Measurements from ENCODE around the gene SHB.

The SHB gene

GRCh38 chr9:37983381-37984067 is 85.5 kb downstream of the SHB start:
- Mint-ChIP-seq H3K27ac (no peak overlapping the region), H3K4me3 (no peak overlapping the region), H3K9me3 (no peaks in the 10 kb centered on the region), H3K36me3 (ENCODE audit: low read depth) (no peaks in the 10 kb centered on the region), H3K4me1 (ENCODE audit: low read depth) (peaks cover 2% of the 10 kb centered on the region), H3K27me3 (no peaks in the 10 kb centered on the region)
- no peak for DNase-seq

GRCh38 chr9:37979844-37980243 is 89.2 kb downstream of the SHB start:
- H3K4me3 Mint-ChIP-seq, result no peak overlapping the region
- H3K9me3 Mint-ChIP-seq, result no peaks in the 10 kb centered on the region
- no peak for DNase-seq
- H3K27me3 Mint-ChIP-seq, result peaks cover 6% of the 10 kb centered on the region
- peaks cover 1% of the 10 kb centered on the region for H3K4me1 Mint-ChIP-seq (ENCODE audit: low read depth)
- no peak overlapping the region for H3K27ac Mint-ChIP-seq
- H3K36me3 Mint-ChIP-seq (ENCODE audit: low read depth), result no peaks in the 10 kb centered on the region

DNA sequence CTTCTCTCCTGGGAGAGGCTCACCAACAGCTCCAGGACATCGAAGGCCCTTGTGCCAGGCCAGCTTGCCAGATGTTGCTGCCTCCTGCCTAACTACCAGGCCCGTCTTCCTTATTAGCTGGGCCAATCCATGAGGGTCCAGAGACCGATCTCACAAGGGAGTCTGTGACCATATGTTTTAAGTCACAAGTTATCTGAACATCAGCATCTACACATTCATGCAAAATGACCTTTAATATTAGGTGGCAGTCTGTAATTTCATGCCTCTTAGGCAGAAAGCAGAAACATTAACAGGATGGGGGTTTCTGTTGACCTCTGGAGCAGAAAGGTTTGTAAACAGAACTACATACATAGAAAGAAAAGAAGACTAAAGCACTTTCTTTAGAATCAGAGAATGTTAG is 90.0 kb downstream of the SHB start:
- Mint-ChIP-seq H3K4me3 (no peak overlapping the region), H3K36me3 (ENCODE audit: low read depth) (no peaks in the 10 kb centered on the region), H3K27me3 (peaks cover 6% of the 10 kb centered on the region), H3K9me3 (no peaks in the 10 kb centered on the region), H3K27ac (no peak overlapping the region), H3K4me1 (ENCODE audit: low read depth) (no peaks in the 10 kb centered on the region)
- no peak for DNase-seq

DNA sequence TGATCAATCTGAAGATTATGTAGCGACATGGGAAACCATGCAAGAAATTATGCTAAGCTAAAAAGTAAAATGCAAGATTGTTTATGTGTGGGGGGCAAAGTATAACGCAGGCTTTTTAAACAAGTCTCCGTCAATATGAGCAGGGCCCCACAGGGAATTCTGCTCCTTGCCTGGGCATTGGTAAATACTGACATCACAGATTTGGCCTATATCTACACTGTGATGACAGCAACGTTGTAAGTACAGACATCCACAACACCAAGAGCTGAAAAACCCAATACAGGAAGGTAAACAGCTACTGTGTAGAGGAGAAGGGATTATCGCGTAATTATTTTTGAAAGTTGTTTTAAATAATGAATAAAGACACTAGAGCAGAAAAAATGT is 90.6 kb downstream of the SHB start:
- Mint-ChIP-seq H3K4me3 (no peak overlapping the region), H3K27ac (no peak overlapping the region), H3K9me3 (no peaks in the 10 kb centered on the region), H3K4me1 (ENCODE audit: low read depth) (no peaks in the 10 kb centered on the region), H3K27me3 (peaks cover 6% of the 10 kb centered on the region), H3K36me3 (ENCODE audit: low read depth) (no peaks in the 10 kb centered on the region)
- DNase-seq, result no peak

- Mint-ChIP-seq H3K4me3 (no peak overlapping the region), H3K4me1 (ENCODE audit: low read depth) (no peaks in the 10 kb centered on the region), H3K9me3 (no peaks in the 10 kb centered on the region), H3K27me3 (peaks cover 6% of the 10 kb centered on the region), H3K27ac (no peak overlapping the region), H3K36me3 (ENCODE audit: low read depth) (no peaks in the 10 kb centered on the region)
- no peak for DNase-seq
Observed at GRCh38 chr9:37977851-37978480, 91.1 kb downstream of the SHB start.

GRCh38 chr9:37976714-37977477 is 92.1 kb downstream of the SHB start:
- H3K4me3 Mint-ChIP-seq, result no peak overlapping the region
- H3K36me3 Mint-ChIP-seq (ENCODE audit: low read depth), result no peaks in the 10 kb centered on the region
- H3K27ac Mint-ChIP-seq, result no peak overlapping the region
- no peaks in the 10 kb centered on the region for H3K4me1 Mint-ChIP-seq (ENCODE audit: low read depth)
- DNase-seq, result no peak
- H3K9me3 Mint-ChIP-seq, result no peaks in the 10 kb centered on the region
- H3K27me3 Mint-ChIP-seq, result peaks cover 6% of the 10 kb centered on the region

GRCh38 chr9:37975639-37976038 is 93.4 kb downstream of the SHB start:
- DNase-seq, result no peak
- Mint-ChIP-seq H3K9me3 (no peaks in the 10 kb centered on the region), H3K27me3 (peaks cover 6% of the 10 kb centered on the region), H3K27ac (no peak overlapping the region), H3K4me1 (ENCODE audit: low read depth) (peaks cover 6% of the 10 kb centered on the region), H3K4me3 (no peak overlapping the region), H3K36me3 (ENCODE audit: low read depth) (no peaks in the 10 kb centered on the region)

GRCh38 chr9:37974506-37975173 is 94.4 kb downstream of the SHB start:
- Mint-ChIP-seq H3K9me3 (no peaks in the 10 kb centered on the region), H3K27ac (no peak overlapping the region), H3K4me1 (ENCODE audit: low read depth) (peaks cover 6% of the 10 kb centered on the region), H3K4me3 (no peak overlapping the region), H3K36me3 (ENCODE audit: low read depth) (no peaks in the 10 kb centered on the region), H3K27me3 (peaks cover 6% of the 10 kb centered on the region)
- no peak for DNase-seq

GRCh38 chr9:37972351-37972848 is 96.6 kb downstream of the SHB start:
- no peak overlapping the region for H3K4me3 Mint-ChIP-seq
- no peaks in the 10 kb centered on the region for H3K9me3 Mint-ChIP-seq
- H3K36me3 Mint-ChIP-seq (ENCODE audit: low read depth), result no peaks in the 10 kb centered on the region
- H3K4me1 Mint-ChIP-seq (ENCODE audit: low read depth), result peaks cover 6% of the 10 kb centered on the region
- H3K27me3 Mint-ChIP-seq, result no peaks in the 10 kb centered on the region
- no peak overlapping the region for H3K27ac Mint-ChIP-seq
- no peak for DNase-seq

DNA sequence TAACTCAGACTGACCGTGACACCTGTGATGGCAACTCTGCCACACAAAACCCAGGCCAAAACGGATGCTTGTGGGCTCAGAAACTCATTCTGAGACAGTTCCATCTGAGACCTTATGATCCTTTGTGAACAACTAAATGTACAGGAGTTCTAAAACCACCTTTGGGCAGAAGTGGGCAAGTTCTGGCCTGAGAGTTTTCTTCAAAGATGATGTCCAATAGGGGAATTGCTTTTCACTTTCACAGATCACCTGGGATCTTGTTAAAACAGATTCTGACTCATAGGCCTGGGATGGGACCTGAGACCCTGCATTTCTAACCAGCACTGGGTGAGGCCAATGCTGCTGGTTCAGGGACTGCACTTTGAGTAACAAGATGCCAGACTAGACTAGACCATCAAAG is 97.3 kb downstream of the SHB start:
- no peaks in the 10 kb centered on the region for H3K27me3 Mint-ChIP-seq

DNA sequence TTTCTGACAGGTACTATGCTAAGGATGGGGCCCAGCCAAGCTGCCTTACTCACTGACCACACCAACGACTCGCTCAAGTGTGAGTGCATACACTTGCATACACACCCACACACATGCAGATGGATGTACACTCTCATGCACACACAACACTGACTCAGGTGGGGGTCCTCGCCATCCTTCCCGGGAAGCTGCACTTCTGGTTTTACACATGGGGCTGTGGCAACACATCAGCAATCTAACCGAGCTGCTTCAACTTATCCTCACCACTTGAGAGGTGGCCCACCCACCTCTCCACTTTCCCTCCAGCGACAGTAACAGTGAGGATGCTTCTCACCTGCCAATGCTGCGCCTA is 97.9 kb downstream of the SHB start:
- Mint-ChIP-seq H3K27ac (no peak overlapping the region), H3K27me3 (no peaks in the 10 kb centered on the region), H3K36me3 (ENCODE audit: low read depth) (no peaks in the 10 kb centered on the region), H3K9me3 (no peaks in the 10 kb centered on the region), H3K4me1 (ENCODE audit: low read depth) (peaks cover 11% of the 10 kb centered on the region), H3K4me3 (no peak overlapping the region)
- no peak for DNase-seq

More for the DNA sequence above, 97.3 kb downstream of the SHB start:
- DNase-seq, result no peak
- H3K36me3 Mint-ChIP-seq (ENCODE audit: low read depth), result no peaks in the 10 kb centered on the region
- H3K4me1 Mint-ChIP-seq (ENCODE audit: low read depth), result peaks cover 9% of the 10 kb centered on the region
- H3K27ac Mint-ChIP-seq, result no peak overlapping the region
- no peak overlapping the region for H3K4me3 Mint-ChIP-seq
- H3K9me3 Mint-ChIP-seq, result no peaks in the 10 kb centered on the region

- Mint-ChIP-seq H3K36me3 (ENCODE audit: low read depth) (no peaks in the 10 kb centered on the region), H3K27me3 (no peaks in the 10 kb centered on the region), H3K9me3 (no peaks in the 10 kb centered on the region), H3K27ac (no peak overlapping the region), H3K4me3 (no peak overlapping the region), H3K4me1 (ENCODE audit: low read depth) (peaks cover 17% of the 10 kb centered on the region)
- no peak for DNase-seq
Observed at GRCh38 chr9:37970301-37971107, 98.5 kb downstream of the SHB start.

DNA sequence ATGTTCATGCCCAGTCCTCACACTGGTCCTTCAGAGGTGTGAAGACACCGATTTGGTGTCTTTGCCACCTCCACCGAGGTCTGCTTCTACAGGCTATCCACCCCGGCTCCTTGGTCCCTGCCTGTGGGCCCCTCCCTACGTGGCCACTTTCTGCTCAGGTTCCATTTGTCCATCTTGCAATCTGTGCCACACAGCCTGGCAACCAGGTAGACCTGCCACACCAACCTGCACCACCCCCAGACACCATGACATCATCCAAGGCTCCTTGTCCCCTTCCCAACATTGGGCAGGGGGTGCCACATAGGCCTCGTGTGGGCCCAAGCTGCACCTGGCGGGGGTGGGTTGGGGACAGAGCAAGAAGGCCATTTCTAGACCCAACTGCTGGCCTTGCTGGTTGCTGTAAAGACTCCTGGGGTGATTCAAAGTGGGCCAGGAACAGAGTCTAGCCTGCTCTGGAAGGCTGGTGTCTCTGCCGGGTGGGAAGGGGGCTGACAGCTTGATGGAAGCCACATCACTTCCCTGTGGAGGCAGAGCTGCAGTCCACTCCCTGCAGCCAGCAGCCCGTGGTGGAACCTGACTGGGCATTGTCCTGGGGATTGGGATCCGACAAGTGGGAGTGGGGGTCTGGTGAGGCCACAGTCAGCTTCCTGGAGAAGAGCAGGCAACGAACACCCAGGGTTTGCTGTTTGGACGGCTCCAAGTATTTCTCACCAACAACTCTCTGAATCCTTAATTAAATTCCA is 99.3 kb downstream of the SHB start:
- no peaks in the 10 kb centered on the region for H3K9me3 Mint-ChIP-seq
- DNase-seq, result no peak
- no peak overlapping the region for H3K27ac Mint-ChIP-seq
- peaks cover 20% of the 10 kb centered on the region for H3K4me1 Mint-ChIP-seq (ENCODE audit: low read depth)
- no peaks in the 10 kb centered on the region for H3K27me3 Mint-ChIP-seq
- no peak overlapping the region for H3K4me3 Mint-ChIP-seq
- H3K36me3 Mint-ChIP-seq (ENCODE audit: low read depth), result no peaks in the 10 kb centered on the region
